Kidney capillary endothelial cell (primary cell): ENCODE results near the gene DDX3Y.

Experiments
- DNase-seq: peaks from one replicate; pipeline ENCODE4 v3.0.0-alpha.2; 2018; ENCODE audit warnings: low spot score

The DDX3Y gene

GRCh38 chrY:12904618-12905516 is at the start of gene DDX3Y:
DDX3Y (plus strand) TSS chrY:12904868; CDS start chrY:12904937, 69 bp downstream.
- DNase-seq = no peak

GRCh38 chrY:12855791-12856275 is 48.8 kb upstream of the DDX3Y start:
- DNase-seq = no peak

GRCh38 chrY:12867960-12868359 is 36.7 kb upstream of the DDX3Y start:
- DNase-seq = no peak

- no peak for DNase-seq
Observed at GRCh38 chrY:12896973-12897372, 7.7 kb upstream of the DDX3Y start.

- DNase-seq = no peak
Observed at GRCh38 chrY:12898604-12899003, 6.1 kb upstream of the DDX3Y start.

- no peak for DNase-seq
Observed at GRCh38 chrY:12905517-12905872, 827 bp downstream of the DDX3Y start.

- DNase-seq = no peak
Observed at GRCh38 chrY:12905895-12906294, 1.2 kb downstream of the DDX3Y start.

- DNase-seq = no peak
Observed at GRCh38 chrY:12913541-12913940, 8.9 kb downstream of the DDX3Y start.

- DNase-seq = no peak
Observed at GRCh38 chrY:12928043-12928442, 23.4 kb downstream of the DDX3Y start.

GRCh38 chrY:12941725-12942687 is 37.3 kb downstream of the DDX3Y start:
- DNase-seq = no peak
